GM12801 (cell line): ENCODE data around the gene TIMM8B.

Experiments
- CTCF ChIP-seq: IDR thresholded peaks from one replicate; pipeline ENCODE4 v1.5.1; 2011; ENCODE audit warnings: control low read depth; ENCODE audit not compliant: insufficient read length; ENCODE audit errors: extremely low read depth

TIMM8B gene

GRCh38 chr11:112121981-112122615, 35.5 kb upstream of the TIMM8B start:
- no peak for TF ChIP-seq CTCF

- no peak for TF ChIP-seq CTCF
Observed at GRCh38 chr11:112118176-112118575, 31.6 kb upstream of the TIMM8B start.

GRCh38 chr11:112115386-112115785, 28.8 kb upstream of the TIMM8B start:
- TF ChIP-seq CTCF: no peak

- TF ChIP-seq CTCF: no peak
Observed at GRCh38 chr11:112114460-112114859, 27.9 kb upstream of the TIMM8B start.

GRCh38 chr11:112113539-112114457, 27.2 kb upstream of the TIMM8B start:
- no peak for TF ChIP-seq CTCF

GRCh38 chr11:112106070-112106469, 19.5 kb upstream of the TIMM8B start:
- no peak for TF ChIP-seq CTCF

GRCh38 chr11:112103446-112103845, 16.9 kb upstream of the TIMM8B start:
- no peak for TF ChIP-seq CTCF
